22Rv1 (cell line): ENCODE results near the gene FRRS1.

ENCODE experiments used
- CTCF ChIP-seq: fragments of 450-650 bp; IDR thresholded peaks from 2 replicates; pipeline ENCODE4 v1.5.1; 2017; ENCODE audit warnings: mild to moderate bottlenecking
- ZFX ChIP-seq: fragments of 450-650 bp; IDR thresholded peaks from 2 replicates; pipeline ENCODE4 v1.6.1; 2017; ENCODE audit warnings: antibody characterized with exemption, borderline replicate concordance

- no peak for TF ChIP-seq CTCF
- no peak for TF ChIP-seq ZFX
Observed at GRCh38 chr1:99680270-99680669, 86.2 kb downstream of the FRRS1 start.
